SK-N-SH treated with all-trans-retinoic acid at 6 μM for 48 hours (cell line): ENCODE measurements around the gene TAF10.

Source experiments
- BACH2 ChIP-seq: fragments of 250-450 bp; sonication (Bioruptor Pico); IDR thresholded peaks from 2 replicates; pipeline ENCODE4 v1.9.0; 2021; ENCODE audit warnings: mild to moderate bottlenecking, borderline replicate concordance
- CSDC2 ChIP-seq: fragments of 250-450 bp; sonication (Bioruptor Pico); IDR thresholded peaks from 2 replicates; pipeline ENCODE4 v1.5.0; 2020; ENCODE audit warnings: mild to moderate bottlenecking, moderate library complexity
- CSRNP3 ChIP-seq: fragments of 250-450 bp; sonication (Bioruptor Pico); IDR thresholded peaks from 2 replicates; pipeline ENCODE4 v1.5.1; 2021; ENCODE audit warnings: mild to moderate bottlenecking, moderate library complexity
- PATZ1 ChIP-seq: fragments of 250-450 bp; sonication (Bioruptor Pico); IDR thresholded peaks from 2 replicates; pipeline ENCODE4 v1.8.0; 2020; ENCODE audit warnings: mild to moderate bottlenecking, moderate library complexity, borderline replicate concordance
- PPARA ChIP-seq: fragments of 250-450 bp; sonication (Bioruptor Pico); IDR thresholded peaks from 2 replicates; pipeline ENCODE4 v1.5.0; 2020; ENCODE audit warnings: mild to moderate bottlenecking, borderline replicate concordance
- SNAI2 ChIP-seq: fragments of 250-450 bp; sonication (Bioruptor Pico); IDR thresholded peaks from 2 replicates; pipeline ENCODE4 v1.5.0; 2020; ENCODE audit warnings: mild to moderate bottlenecking, moderate library complexity
- TCF4 ChIP-seq: fragments of 250-450 bp; sonication (Bioruptor Pico); IDR thresholded peaks from 2 replicates; pipeline ENCODE4 v1.8.0; 2021; ENCODE audit warnings: mild to moderate bottlenecking, moderate library complexity, borderline replicate concordance
- ZFP3 ChIP-seq: fragments of 250-450 bp; sonication (Bioruptor Pico); IDR thresholded peaks from 2 replicates; pipeline ENCODE4 v1.5.0; 2020; ENCODE audit warnings: mild to moderate bottlenecking, moderate library complexity

GRCh38 chr11:6603287-6604080 lies 8.5 kb downstream of the TAF10 start, which contains the start of the genes ILK and RRP8:
- no peak for TF ChIP-seq SNAI2
- TF ChIP-seq TCF4 (CRISPR knock-in tag), result no peak
- no peak for TF ChIP-seq BACH2 (CRISPR knock-in tag)
- no peak for TF ChIP-seq CSDC2 (CRISPR knock-in tag)
- no peak for TF ChIP-seq PPARA (CRISPR knock-in tag)
- TF ChIP-seq CSRNP3 (CRISPR knock-in tag), result no peak
- TF ChIP-seq ZFP3, result no peak
- no peak for TF ChIP-seq PATZ1 (CRISPR knock-in tag)
